HepG2 (cell line): Measurements from ENCODE around the gene HCFC1. TPM values are rescaled to one million over a fixed set of nuclear protein-coding genes. Genes with fewer than 3 reads are reported as not detected.

ENCODE experiments used
- AHR ChIP-seq: IDR thresholded peaks from 2 replicates; pipeline ENCODE4 v1.6.1; 2018; ENCODE audit warnings: missing genetic modification reagents, missing compliant biosample characterization
- DRAP1 ChIP-seq: IDR thresholded peaks from 2 replicates; pipeline ENCODE4 v1.6.1; 2016; ENCODE audit warnings: missing genetic modification reagents, missing compliant biosample characterization
- RCOR2 ChIP-seq: IDR thresholded peaks from 2 replicates; pipeline ENCODE4 v1.6.1; 2016; ENCODE audit warnings: missing biosample characterization, missing genetic modification reagents
- ZBTB44 ChIP-seq: sonication (generic); formaldehyde crosslinking; IDR thresholded peaks from 2 replicates; pipeline ENCODE4 v1.4.0; 2020; ENCODE audit warnings: missing genetic modification reagents
- ZNF687 ChIP-seq: sonication (generic); formaldehyde crosslinking; IDR thresholded peaks from 2 replicates; pipeline ENCODE4 v1.5.1; 2020; ENCODE audit warnings: mild to moderate bottlenecking, missing genetic modification reagents, moderate library complexity
- polyA plus RNA-seq, 8 experiments: library from polyadenylated mRNA; depleted of rRNA in 3 of 8; stranded (reverse) in 7 of 8; unstranded in 1 of 8; fragments of >200 nt; fragmentation: Illumina TruSeq in 4 of 8; extraction: Trizol in 4 of 8; gene quantifications; 2 replicates each; pipeline versions ENCODE4 v1.2.1 to v1.2.3, GENCODE V29; 2011 to 2016; ENCODE audit warnings: low read depth in 4 of 8, missing spikeins in 1 of 8, mixed read lengths in 1 of 8; ENCODE audit not compliant: insufficient read depth in 1 of 8
- total RNA-seq, 5 experiments: library from RNA; depleted of rRNA; stranded (reverse); fragments of >200 nt; fragmentation: Illumina TruSeq; extraction: Trizol; gene quantifications; 2 replicates each; pipeline ENCODE4 v1.2.3, GENCODE V29; 2016; ENCODE audit warnings: low read depth in 1 of 5
- TF ChIP-seq, protein P1 (sequence below): sonication (generic); formaldehyde crosslinking; IDR thresholded peaks from 2 replicates; pipeline ENCODE4 v1.5.0; 2020; ENCODE audit warnings: missing genetic modification reagents

Gene HCFC1
- total and polyA plus RNA-seq, 2 of the 13 experiments (the other 11 are each of a cell fraction or from before 2014, with no cell fraction given), result 5.8 to 17.8 TPM

DNA sequence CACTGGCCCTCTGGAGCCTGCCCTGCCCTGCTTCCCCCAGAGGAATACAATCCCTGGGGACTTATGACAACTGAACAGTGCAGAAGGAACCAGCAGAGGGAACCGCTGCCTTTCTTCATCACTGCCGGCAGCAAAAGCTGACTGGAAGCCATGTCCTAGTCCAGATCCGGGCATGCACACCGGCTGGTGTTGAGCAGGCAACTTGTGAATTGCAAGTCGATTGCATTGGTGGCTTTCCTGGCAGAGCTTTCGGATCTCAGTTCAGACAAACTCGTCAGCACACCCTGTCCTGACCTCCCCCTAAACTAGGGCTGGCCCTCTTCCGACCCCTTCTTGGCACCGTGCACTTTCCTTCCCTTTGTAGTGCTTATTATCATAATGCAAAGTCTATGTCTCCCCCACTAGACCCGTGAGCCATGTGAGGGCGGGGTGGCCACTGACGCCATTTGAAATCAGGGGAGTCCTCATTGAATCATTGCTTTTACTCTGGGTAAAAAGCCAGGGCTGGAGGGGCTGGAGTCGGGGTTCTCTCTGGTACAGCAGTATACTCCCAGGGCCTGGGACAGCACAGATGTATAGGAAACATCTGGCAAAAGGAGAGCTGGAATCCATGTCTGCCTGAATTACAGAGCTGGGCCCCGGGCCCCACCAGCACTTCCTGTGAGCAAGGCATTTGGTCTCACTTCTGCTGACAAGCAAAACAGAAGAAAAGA, 47.3 kb downstream of the HCFC1 start (continued):
- TF ChIP-seq AHR, result no peak
- TF ChIP-seq ZNF687 (CRISPR knock-in tag), result peak; percentile 61
- TF ChIP-seq RCOR2 (CRISPR knock-in tag), result no peak
- no peak for TF ChIP-seq DRAP1 (CRISPR knock-in tag)
- TF ChIP-seq ZBTB44 (CRISPR knock-in tag), result no peak
- TF ChIP-seq, protein P1, sequence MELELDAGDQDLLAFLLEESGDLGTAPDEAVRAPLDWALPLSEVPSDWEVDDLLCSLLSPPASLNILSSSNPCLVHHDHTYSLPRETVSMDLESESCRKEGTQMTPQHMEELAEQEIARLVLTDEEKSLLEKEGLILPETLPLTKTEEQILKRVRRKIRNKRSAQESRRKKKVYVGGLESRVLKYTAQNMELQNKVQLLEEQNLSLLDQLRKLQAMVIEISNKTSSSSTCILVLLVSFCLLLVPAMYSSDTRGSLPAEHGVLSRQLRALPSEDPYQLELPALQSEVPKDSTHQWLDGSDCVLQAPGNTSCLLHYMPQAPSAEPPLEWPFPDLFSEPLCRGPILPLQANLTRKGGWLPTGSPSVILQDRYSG (CRISPR knock-in tag), result no peak
